Common myeloid progenitor, CD34-positive (primary cell): Measurements from ENCODE around the gene SH3TC1.
A peak's percentile ranks its signal among the peaks of the same experiment; 100 is the strongest.

Experiments used
- CTCF ChIA-PET: fragments of 350-600 bp; sonication (Branson Sonifier 250); formaldehyde crosslinking; loops from one replicate; lab custom pipeline; 2021; ENCODE audit warnings: antibody characterized with exemption; lab: Charles Lee
- POLR2A ChIA-PET: fragments of 350-600 bp; sonication (Branson Sonifier 250); formaldehyde crosslinking; loops from one replicate; lab custom pipeline; 2021; ENCODE audit warnings: antibody characterized with exemption; lab: Charles Lee
- DNase-seq, 3 donors: peaks; one replicate each; pipeline versions ENCODE4 v3.0.0 to v3.0.0-alpha.2; 2013
- H3K27ac ChIP-seq, 2 experiments: 1 replicate in 1 of 2; 2 replicates in 1 of 2; pipeline ENCODE4 v1.7.0; 2013; ENCODE audit warnings: inconsistent platforms in 2 of 2, low read length in 2 of 2, mild to moderate bottlenecking in 2 of 2, low read depth in 1 of 2, moderate library complexity in 1 of 2; ENCODE audit not compliant: severe bottlenecking in 2 of 2, insufficient read depth in 1 of 2, poor library complexity in 1 of 2
- H3K27me3 ChIP-seq, 5 experiments: replicated peaks in 2 of 5; 1 replicate in 3 of 5; 2 replicates in 2 of 5; pipeline versions ENCODE4 v1.6.1 to v1.7.0; 2013; ENCODE audit warnings: low read length in 4 of 5, mild to moderate bottlenecking in 2 of 5, moderate library complexity in 2 of 5, inconsistent platforms in 1 of 5; ENCODE audit not compliant: insufficient read depth in 5 of 5, control insufficient read depth in 4 of 5
- H3K36me3 ChIP-seq, 4 experiments: 1 replicate in 2 of 4; 2 replicates in 2 of 4; pipeline versions ENCODE4 v1.6.1 to v1.7.0; 2013; ENCODE audit warnings: low read length in 3 of 4, control low read depth in 1 of 4, mild to moderate bottlenecking in 1 of 4; ENCODE audit not compliant: control insufficient read depth in 4 of 4, insufficient read depth in 4 of 4
- H3K4me1 ChIP-seq, 4 experiments: 1 replicate in 3 of 4; 2 replicates in 1 of 4; pipeline versions ENCODE4 v1.6.1 to v1.7.1; 2013; ENCODE audit warnings: low read length in 3 of 4, mild to moderate bottlenecking in 3 of 4, control low read depth in 1 of 4, inconsistent platforms in 1 of 4, moderate library complexity in 1 of 4; ENCODE audit not compliant: control insufficient read depth in 4 of 4, insufficient read depth in 4 of 4; ENCODE audit errors: control extremely low read depth in 1 of 4
- H3K4me3 ChIP-seq, 7 experiments: 1 replicate in 4 of 7; 2 replicates in 3 of 7; pipeline versions ENCODE4 v1.5.1 to v1.7.0; 2013; ENCODE audit warnings: mild to moderate bottlenecking in 7 of 7, low read length in 6 of 7, moderate library complexity in 6 of 7, inconsistent platforms in 2 of 7, low read depth in 2 of 7, control low read depth in 1 of 7; ENCODE audit not compliant: insufficient read depth in 4 of 7, control insufficient read depth in 1 of 7; ENCODE audit errors: extremely low read depth in 1 of 7
- H3K9me3 ChIP-seq, 5 experiments: 1 replicate in 4 of 5; 2 replicates in 1 of 5; pipeline versions ENCODE4 v1.6.1 to v1.7.1; 2013; ENCODE audit warnings: low read length in 4 of 5, mild to moderate bottlenecking in 2 of 5, inconsistent platforms in 1 of 5, low read depth in 1 of 5, moderate library complexity in 1 of 5; ENCODE audit not compliant: control insufficient read depth in 4 of 5, insufficient read depth in 2 of 5; ENCODE audit errors: control extremely low read depth in 1 of 5
- WGBS: methylation state at CpG from one replicate; pipeline ENCODE4 v1.1.5; 2013; ENCODE audit not compliant: insufficient coverage; 5-methylcytosine and 5-hydroxymethylcytosine counted together

The SH3TC1 gene

GRCh38 chr4:8277356-8278008 is 78.4 kb downstream of the SH3TC1 start:
- ChIA-PET CTCF (interaction anchor here (1.0 to 5.0 kb wide), 5 partner anchors 11 to 126 kb away, joined by 4 to 34 read pairs (median 5); no protein-coding TSS in a partner anchor), POLR2A (interaction anchor here (0.7 kb wide), 1 partner anchor 41 kb away, joined by 5 read pairs; no protein-coding TSS in a partner anchor)
- Histone ChIP-seq H3K27ac (no peak overlapping the region), H3K27me3 (no peaks in the 10 kb centered on the region), H3K4me1 (peaks cover 0 to 89% (median 87%) of the 10 kb centered on the region in 4 experiments), H3K36me3 (peaks cover 0 to 7% (median 0%) of the 10 kb centered on the region in 4 experiments), H3K4me3 (peak overlapping the region in 1 of 7 experiments; percentile 1), H3K9me3 (no peaks in the 10 kb centered on the region)
- 77% methylated on average over 9 of the region's 11 CpGs for WGBS
- DNase-seq: no peak

- Histone ChIP-seq H3K9me3 (no peaks in the 10 kb centered on the region), H3K4me3 (peak overlapping the region in 2 of 7 experiments; percentile 32 to 36), H3K4me1 (peaks cover 0 to 89% (median 87%) of the 10 kb centered on the region in 4 experiments), H3K27me3 (no peaks in the 10 kb centered on the region), H3K27ac (peak overlapping the region in 1 of 2 experiments; percentile 32), H3K36me3 (peaks cover 0 to 7% (median 0%) of the 10 kb centered on the region in 4 experiments)
- peak in 1 of 3 donors; percentile 45 for DNase-seq
- ChIA-PET CTCF (interaction anchor here (1.0 to 5.0 kb wide), 4 partner anchors 12 to 37 kb away, joined by 4 to 34 read pairs (median 4); no protein-coding TSS in a partner anchor), POLR2A (interaction anchor here (0.7 kb wide), 1 partner anchor 42 kb away, joined by 5 read pairs; no protein-coding TSS in a partner anchor)
- 52% methylated on average over 6 of the region's 6 CpGs for WGBS
These were observed 78.9 kb downstream of the SH3TC1 start for GRCh38 chr4:8278009-8278395.

GRCh38 chr4:8278421-8279287 is 79.6 kb downstream of the SH3TC1 start:
- DNase-seq: peak; percentile 54 to 72 (median 62)
- WGBS: 21% methylated on average over 8 of the region's 17 CpGs
- H3K27me3 ChIP-seq: no peaks in the 10 kb centered on the region
- ChIA-PET CTCF (interaction anchor here (1.0 to 5.0 kb wide), 5 partner anchors 12 to 124 kb away, joined by 4 to 34 read pairs (median 4); no protein-coding TSS in a partner anchor), POLR2A (interaction anchor here (0.7 kb wide), 1 partner anchor 42 kb away, joined by 5 read pairs; no protein-coding TSS in a partner anchor)
- H3K9me3 ChIP-seq: no peaks in the 10 kb centered on the region
- peaks cover 0 to 89% (median 87%) of the 10 kb centered on the region in 4 experiments for H3K4me1 ChIP-seq
- peak overlapping the region in 3 of 7 experiments; percentile 26 to 36 (median 32) for H3K4me3 ChIP-seq
- peaks cover 0 to 10% (median 0%) of the 10 kb centered on the region in 4 experiments for H3K36me3 ChIP-seq
- H3K27ac ChIP-seq: peak overlapping the region in 1 of 2 experiments; percentile 32

- no peaks in the 10 kb centered on the region for H3K9me3 ChIP-seq
- WGBS: 63% methylated on average over 15 of the region's 22 CpGs
- no peak for DNase-seq
- CTCF ChIA-PET: interaction anchor here (1.4 to 5.0 kb wide), 3 partner anchors 13 to 123 kb away, joined by 4 to 34 read pairs (median 4); no protein-coding TSS in a partner anchor
- peaks cover 0 to 10% (median 0%) of the 10 kb centered on the region in 4 experiments for H3K36me3 ChIP-seq
- no peaks in the 10 kb centered on the region for H3K27me3 ChIP-seq
- POLR2A ChIA-PET: interaction anchor here (0.8 kb wide), 1 partner anchor 21 kb away, joined by 3 read pairs; no protein-coding TSS in a partner anchor
- H3K27ac ChIP-seq: peak overlapping the region in 1 of 2 experiments; percentile 32
- H3K4me3 ChIP-seq: peak overlapping the region in 1 of 7 experiments; percentile 26
- H3K4me1 ChIP-seq: peaks cover 0 to 83% (median 81%) of the 10 kb centered on the region in 4 experiments
These were observed 80.4 kb downstream of the SH3TC1 start for GRCh38 chr4:8279321-8280157.

- H3K36me3 ChIP-seq: peaks cover 0 to 13% (median 0%) of the 10 kb centered on the region in 4 experiments
- H3K27me3 ChIP-seq: no peaks in the 10 kb centered on the region
- 87% methylated on average over 22 of the region's 25 CpGs for WGBS
- H3K4me3 ChIP-seq: no peak overlapping the region
- CTCF ChIA-PET: no interaction called here
- POLR2A ChIA-PET: interaction anchor here (0.6 to 0.8 kb wide), 2 partner anchors 21 to 27 kb away, joined by 3 read pairs; no protein-coding TSS in a partner anchor
- peaks cover 0 to 75% (median 73%) of the 10 kb centered on the region in 4 experiments for H3K4me1 ChIP-seq
- DNase-seq: no peak
- H3K27ac ChIP-seq: no peak overlapping the region
- H3K9me3 ChIP-seq: no peaks in the 10 kb centered on the region
These were observed 81.2 kb downstream of the SH3TC1 start for GRCh38 chr4:8280158-8280875.
